Measurements from ENCODE around the gene LIN7B. TPM values are rescaled to one million over a fixed set of nuclear protein-coding genes. Genes with fewer than 3 reads are reported as not detected.

The LIN7B gene
- total and polyA plus RNA-seq, 2 of the 8 experiments (the other 6 are each of a cell fraction or from before 2014, with no cell fraction given), result 4.1 to 4.2 TPM

GRCh38 chr19:49097453-49098288 is 16.5 kb upstream of the LIN7B start (continued):
- TF ChIP-seq CHD7 (IDR thresholded peaks at IDR 0.05; ENCODE audit: insufficient replicate concordance, low read length) (no peak), GTF2F1 (IDR thresholded peaks at IDR 0.05; ENCODE audit: borderline replicate concordance, low read depth, low read length) (no peak), BCL11A (IDR thresholded peaks at IDR 0.05; ENCODE audit: low read depth in 2 of 2, low read length in 2 of 2) (no peak), SAP30 (IDR thresholded peaks at IDR 0.05; ENCODE audit: insufficient read depth, insufficient replicate concordance, low read length) (no peak), NANOG (IDR thresholded peaks at IDR 0.05; ENCODE audit: insufficient read depth, low read depth, low read length, poor library complexity, severe bottlenecking) (no peak), ATF2 (IDR thresholded peaks at IDR 0.05; ENCODE audit: low read length) (no peak), NRF1 (IDR thresholded peaks at IDR 0.05; ENCODE audit: low read depth, low read length) (no peak), TAF1 (IDR thresholded peaks at IDR 0.05; ENCODE audit: low read depth, low read length) (no peak)
